AG20443 (cell line): ENCODE data around the gene SQSTM1.

ENCODE experiments used
- DNase-seq: peaks from one replicate; pipeline ENCODE4 v3.0.0; 2012; ENCODE audit warnings: low spot score, mixed read lengths

The SQSTM1 gene

GRCh38 chr5:179795049-179795862, 25.4 kb upstream of the SQSTM1 start:
- no peak for DNase-seq

- peak; percentile 91 for DNase-seq
These were observed 24.6 kb upstream of the SQSTM1 start for GRCh38 chr5:179795863-179796833.

GRCh38 chr5:179796877-179797608, 23.7 kb upstream of the SQSTM1 start:
- DNase-seq: no peak

GRCh38 chr5:179797741-179798140, 23.0 kb upstream of the SQSTM1 start:
- no peak for DNase-seq

- no peak for DNase-seq
These were observed 22.4 kb upstream of the SQSTM1 start for GRCh38 chr5:179798144-179798770.

- no peak for DNase-seq
These were observed 21.7 kb upstream of the SQSTM1 start for GRCh38 chr5:179798771-179799643.

- DNase-seq: no peak
These were observed 21.1 kb upstream of the SQSTM1 start for GRCh38 chr5:179799644-179799973.

- no peak for DNase-seq
These were observed 20.5 kb upstream of the SQSTM1 start for GRCh38 chr5:179800071-179800695.

GRCh38 chr5:179800696-179801201, 20.0 kb upstream of the SQSTM1 start:
- DNase-seq: no peak

GRCh38 chr5:179801304-179802206, 19.1 kb upstream of the SQSTM1 start:
- DNase-seq: no peak

GRCh38 chr5:179802207-179802883, 18.4 kb upstream of the SQSTM1 start:
- no peak for DNase-seq

- DNase-seq: no peak
These were observed 17.6 kb upstream of the SQSTM1 start for GRCh38 chr5:179802950-179803562.

- DNase-seq: no peak
These were observed 16.8 kb upstream of the SQSTM1 start for GRCh38 chr5:179803651-179804554.

GRCh38 chr5:179804555-179804947, 16.2 kb upstream of the SQSTM1 start:
- no peak for DNase-seq

- no peak for DNase-seq
These were observed 15.6 kb upstream of the SQSTM1 start for GRCh38 chr5:179805070-179805528.

GRCh38 chr5:179805529-179806249, 15.0 kb upstream of the SQSTM1 start:
- peak; percentile 74 for DNase-seq
